ENCODE data around the gene NEK9.

DNA sequence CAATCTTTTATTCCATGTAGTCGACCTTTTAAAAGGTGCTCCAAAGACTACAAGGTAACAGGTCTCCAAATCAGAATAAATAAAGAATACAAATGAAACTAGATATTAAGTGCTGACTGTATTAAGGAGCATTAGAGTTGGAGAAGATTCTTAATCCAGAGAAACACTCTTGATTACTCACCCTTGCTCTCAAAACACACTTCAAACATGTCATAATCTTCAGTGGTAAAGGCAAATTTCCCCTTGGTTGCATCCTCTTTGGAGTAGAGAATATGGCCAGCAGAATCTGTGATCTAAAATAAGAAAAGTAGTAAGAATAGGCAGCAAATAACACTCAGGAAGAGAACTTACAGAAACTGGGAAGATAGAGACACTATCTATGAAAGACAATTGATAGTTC is 25.0 kb upstream of the NEK9 start:
- no peak for TF ChIP-seq FOSL1 (tag; conservative IDR thresholded peaks at IDR 0.05)
- no peak for TF ChIP-seq CTCF (IDR thresholded peaks at IDR 0.05 in 2 of 3, conservative IDR thresholded peaks at IDR 0.05 in 1 of 3; ENCODE audit: insufficient read depth in 2 of 3, low read depth in 1 of 3, low read length in 3 of 3)
- TF ChIP-seq SIN3B (IDR thresholded peaks at IDR 0.05; ENCODE audit: low read depth): no peak
- no peak for TF ChIP-seq NR2C2 (CRISPR knock-in tag; IDR thresholded peaks at IDR 0.05)
- TF ChIP-seq NR2C2 (tag; IDR thresholded peaks at IDR 0.05): no peak
- TF ChIP-seq BHLHE40 (IDR thresholded peaks at IDR 0.05; ENCODE audit: low read length): no peak
- no peak for TF ChIP-seq SRSF9 (IDR thresholded peaks at IDR 0.05; ENCODE audit: borderline replicate concordance, low read depth, low read length)
- no peak for TF ChIP-seq IRF2 (CRISPR knock-in tag; IDR thresholded peaks at IDR 0.05)
